Cardiac fibroblast (primary cell): ENCODE measurements around the gene DPH1.
A peak's percentile ranks its signal among the peaks of the same experiment; 100 is the strongest.

ENCODE experiments used
- DNase-seq, 2 donors: peaks; one replicate each; pipeline versions ENCODE4 v3.0.0 to v3.0.0-alpha.2; 2010; ENCODE audit warnings: low read depth in 2 of 2
- H3K4me3 ChIP-seq, 2 donors: replicated peaks in 1 of 2; 1 replicate in 1 of 2; 2 replicates in 1 of 2; pipeline ENCODE4 v1.5.1; 2011; ENCODE audit warnings: low read depth in 2 of 2, low read length in 2 of 2, mild to moderate bottlenecking in 2 of 2, moderate library complexity in 1 of 2
- TF ChIP-seq, protein P1 (sequence below): IDR thresholded peaks from one replicate; pipeline ENCODE4 v1.5.1; 2011; ENCODE audit warnings: low read depth, mild to moderate bottlenecking, low read length, inconsistent platforms

Gene DPH1

DNA sequence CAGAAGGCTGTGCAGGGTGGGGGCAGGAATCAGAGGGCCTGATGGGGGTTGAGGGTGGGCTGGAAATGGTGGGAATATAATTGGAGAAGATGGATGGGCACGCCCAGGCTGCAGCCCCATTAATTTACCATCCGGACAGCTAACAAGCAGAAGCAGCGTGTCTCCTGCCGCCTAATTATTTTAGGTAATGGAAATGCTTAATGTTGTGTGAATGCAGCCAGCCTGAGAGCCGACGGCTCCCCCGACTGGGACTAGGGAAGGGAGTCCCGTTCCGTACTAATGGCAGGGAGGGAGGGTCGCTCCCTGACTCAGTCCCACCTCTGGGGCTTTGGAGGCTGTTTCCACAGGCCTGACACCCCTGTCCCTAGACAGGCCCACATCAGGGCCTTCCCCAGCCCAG is 7.2 kb downstream of the DPH1 start:
- no peak overlapping the region for H3K4me3 ChIP-seq
- TF ChIP-seq, protein P1, sequence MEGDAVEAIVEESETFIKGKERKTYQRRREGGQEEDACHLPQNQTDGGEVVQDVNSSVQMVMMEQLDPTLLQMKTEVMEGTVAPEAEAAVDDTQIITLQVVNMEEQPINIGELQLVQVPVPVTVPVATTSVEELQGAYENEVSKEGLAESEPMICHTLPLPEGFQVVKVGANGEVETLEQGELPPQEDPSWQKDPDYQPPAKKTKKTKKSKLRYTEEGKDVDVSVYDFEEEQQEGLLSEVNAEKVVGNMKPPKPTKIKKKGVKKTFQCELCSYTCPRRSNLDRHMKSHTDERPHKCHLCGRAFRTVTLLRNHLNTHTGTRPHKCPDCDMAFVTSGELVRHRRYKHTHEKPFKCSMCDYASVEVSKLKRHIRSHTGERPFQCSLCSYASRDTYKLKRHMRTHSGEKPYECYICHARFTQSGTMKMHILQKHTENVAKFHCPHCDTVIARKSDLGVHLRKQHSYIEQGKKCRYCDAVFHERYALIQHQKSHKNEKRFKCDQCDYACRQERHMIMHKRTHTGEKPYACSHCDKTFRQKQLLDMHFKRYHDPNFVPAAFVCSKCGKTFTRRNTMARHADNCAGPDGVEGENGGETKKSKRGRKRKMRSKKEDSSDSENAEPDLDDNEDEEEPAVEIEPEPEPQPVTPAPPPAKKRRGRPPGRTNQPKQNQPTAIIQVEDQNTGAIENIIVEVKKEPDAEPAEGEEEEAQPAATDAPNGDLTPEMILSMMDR = no peak
- DNase-seq = no peak

DNA sequence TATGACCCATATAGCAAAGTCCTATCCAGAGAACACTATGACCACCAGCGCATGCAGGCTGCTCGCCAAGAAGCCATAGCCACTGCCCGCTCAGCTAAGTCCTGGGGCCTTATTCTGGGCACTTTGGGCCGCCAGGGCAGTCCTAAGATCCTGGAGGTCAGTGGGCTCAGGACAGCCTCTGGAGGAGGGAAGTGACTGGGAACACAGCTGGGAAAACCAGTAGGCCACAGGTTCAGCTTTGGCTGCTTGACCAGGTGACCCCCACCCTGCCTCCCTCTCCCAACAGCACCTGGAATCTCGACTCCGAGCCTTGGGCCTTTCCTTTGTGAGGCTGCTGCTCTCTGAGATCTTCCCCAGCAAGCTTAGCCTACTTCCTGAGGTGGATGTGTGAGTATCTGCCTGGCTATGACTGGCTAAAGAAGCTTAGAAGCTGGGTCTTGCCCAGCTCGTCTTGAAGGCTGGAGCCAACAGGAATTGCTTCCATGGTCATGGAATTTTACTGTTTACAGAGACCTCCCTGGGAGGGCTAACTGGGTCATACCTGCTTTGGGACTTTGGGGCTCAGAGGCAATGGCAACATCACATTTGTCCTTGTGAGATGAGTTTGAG is 10.4 kb downstream of the DPH1 start:
- no peak for DNase-seq
- H3K4me3 ChIP-seq = no peak overlapping the region
- TF ChIP-seq, protein P1 = no peak

DNA sequence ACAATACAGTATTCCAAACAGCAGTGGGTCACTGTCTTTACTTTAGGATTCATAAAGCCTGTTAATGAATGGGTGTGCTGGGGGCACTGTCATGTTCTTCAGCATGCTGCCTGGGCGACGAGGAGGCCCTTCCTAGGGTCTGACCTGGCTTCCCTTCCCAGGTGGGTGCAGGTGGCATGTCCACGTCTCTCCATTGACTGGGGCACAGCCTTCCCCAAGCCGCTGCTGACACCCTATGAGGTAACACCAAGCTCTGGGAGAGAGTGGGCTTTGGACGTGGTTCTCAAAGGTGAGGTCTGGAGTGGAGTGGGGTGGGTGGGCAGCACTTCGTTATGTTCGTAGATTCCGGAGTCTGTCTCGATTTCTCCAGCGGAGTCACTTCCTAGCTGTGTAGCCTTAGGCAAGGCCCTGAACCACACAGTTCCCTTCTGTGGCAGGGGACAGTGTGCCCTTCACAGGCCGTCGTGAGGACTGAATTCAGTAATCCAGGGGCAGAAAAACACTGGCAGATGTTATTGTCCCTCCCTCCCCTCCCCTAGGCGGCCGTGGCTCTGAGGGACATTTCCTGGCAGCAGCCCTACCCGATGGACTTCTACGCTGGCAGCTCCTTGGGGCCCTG is 11.1 kb downstream of the DPH1 start:
- H3K4me3 ChIP-seq = peak overlapping the region; percentile 78 to 82
- TF ChIP-seq, protein P1 = no peak
- no peak for DNase-seq

DNA sequence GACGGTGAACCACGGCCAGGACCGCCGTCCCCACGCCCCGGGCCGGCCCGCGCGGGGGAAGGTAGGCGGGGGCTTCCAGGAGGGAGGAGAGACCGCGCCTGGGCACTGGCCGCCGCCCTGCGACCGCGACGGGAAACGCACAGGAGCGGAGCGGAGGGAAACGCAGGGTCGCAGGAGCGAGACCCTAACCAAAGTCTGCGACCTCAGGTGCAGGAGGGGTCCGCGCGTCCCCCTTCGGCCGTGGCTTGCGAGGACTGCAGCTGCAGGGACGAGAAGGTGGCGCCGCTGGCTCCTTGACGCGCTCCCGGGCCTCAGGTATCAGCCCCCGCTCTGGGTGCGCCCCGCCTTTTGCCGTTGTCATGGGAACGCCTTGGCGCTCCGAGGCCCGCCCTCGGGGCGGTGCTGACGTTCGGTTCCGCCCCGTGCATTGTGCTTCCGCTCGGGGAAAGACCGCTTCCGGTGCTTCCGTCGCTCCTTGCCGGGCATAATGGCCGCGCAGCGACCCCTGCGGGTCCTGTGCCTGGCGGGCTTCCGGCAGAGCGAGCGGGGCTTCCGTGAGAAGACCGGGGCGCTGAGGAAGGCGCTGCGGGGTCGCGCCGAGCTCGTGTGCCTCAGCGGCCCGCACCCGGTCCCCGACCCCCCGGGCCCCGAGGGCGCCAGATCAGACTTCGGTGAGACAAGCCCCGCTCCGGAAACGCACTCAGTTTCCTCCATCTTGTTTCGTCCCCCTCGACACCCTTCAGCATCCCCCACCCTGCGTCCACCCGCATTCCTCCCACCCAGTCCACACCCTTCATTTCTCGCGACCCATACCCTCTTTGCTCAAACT is 11.8 kb downstream of the DPH1 start, which contains the start of gene OVCA2:
TSS of gene OVCA2 (plus strand) at position 462 of the 829 bp plus-strand sequence. CDS start at position 488, 26 bp downstream.
- TF ChIP-seq, protein P1 = peak; percentile 39
- DNase-seq = peak; percentile 94 to 96
- H3K4me3 ChIP-seq = peak within 1 kb of the TSS; percentile 78 to 82

DNA sequence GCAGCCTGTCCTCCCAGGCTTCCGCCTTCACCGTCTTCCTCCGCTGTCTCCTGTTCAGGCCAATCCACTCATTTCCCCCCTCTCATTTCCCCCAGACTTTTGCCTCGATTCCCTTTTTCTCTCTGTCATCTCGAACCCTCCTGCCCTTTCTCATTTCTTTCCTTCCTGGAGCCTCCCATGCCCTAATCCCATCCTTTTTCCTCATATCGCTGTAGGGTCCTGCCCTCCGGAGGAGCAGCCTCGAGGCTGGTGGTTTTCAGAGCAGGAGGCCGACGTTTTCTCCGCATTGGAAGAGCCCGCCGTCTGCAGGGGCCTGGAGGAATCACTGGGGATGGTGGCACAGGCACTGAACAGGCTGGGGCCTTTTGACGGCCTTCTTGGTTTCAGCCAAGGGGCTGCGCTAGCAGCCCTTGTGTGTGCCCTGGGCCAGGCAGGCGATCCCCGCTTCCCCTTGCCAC is 12.5 kb downstream of the DPH1 start:
- peak; percentile 44 to 64 for DNase-seq
- peak overlapping the region; percentile 78 to 82 for H3K4me3 ChIP-seq
- TF ChIP-seq, protein P1 = peak; percentile 40

DNA sequence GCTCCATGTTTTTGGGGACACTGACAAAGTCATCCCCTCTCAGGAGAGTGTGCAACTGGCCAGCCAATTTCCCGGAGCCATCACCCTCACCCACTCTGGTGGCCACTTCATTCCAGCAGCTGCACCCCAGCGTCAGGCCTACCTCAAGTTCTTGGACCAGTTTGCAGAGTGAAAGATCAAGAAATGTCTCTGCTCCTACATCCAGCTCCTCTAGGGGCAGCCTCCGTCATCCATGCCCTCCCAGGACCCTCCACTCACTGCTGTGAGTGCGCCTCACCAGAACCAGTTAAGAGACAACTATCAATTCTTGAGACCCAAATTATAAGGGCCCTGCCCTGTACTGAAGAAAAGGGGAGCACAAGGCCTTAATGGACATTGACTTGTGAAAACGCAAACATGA is 13.0 kb downstream of the DPH1 start:
- DNase-seq = no peak
- peak overlapping the region; percentile 78 to 82 for H3K4me3 ChIP-seq
- TF ChIP-seq, protein P1 = no peak
